HepG2 (cell line): ENCODE results near the gene PCSK5. TPM values are rescaled to one million over a fixed set of nuclear protein-coding genes. Genes with fewer than 3 reads are reported as not detected.

ENCODE experiments used
- ATAC-seq: fragments of 200-7000 bp; cut with Tn5 transposase; 3 replicates; pipeline ENCODE4 v1.9.1; 2020; ENCODE audit warnings: mild to moderate bottlenecking, moderate library complexity
- BruUV-seq: library from RNA; stranded (reverse); fragments of 400-500 nt; replicated peaks from 2 replicates; lab custom pipeline; 2021; lab: Mats Ljungman, UMichigan
- CTCF ChIA-PET: fragments of 300-600 bp; formaldehyde crosslinking; extraction: SDS; loops from one replicate; lab custom pipeline; 2021; ENCODE audit warnings: low total read pairs, inconsistent platforms, low intra/inter-chr PET ratio; lab: Yijun Ruan, JAX
- POLR2A ChIA-PET: fragments of 350-600 bp; sonication (Branson Sonifier 250); formaldehyde crosslinking; loops from one replicate; lab custom pipeline; 2020; ENCODE audit warnings: antibody characterized with exemption, inconsistent platforms; lab: Yijun Ruan, JAX
- DNase-seq: peaks from one replicate; pipeline ENCODE4 v3.0.0-alpha.2; 2015; ENCODE audit warnings: low spot score
- FAIRE-seq: peaks from 3 replicates; lab custom pipeline; 2011; peaks lifted over from hg19 to GRCh38; lab: Jason Lieb, UNC
- H2AFZ ChIP-seq: one replicate; pipeline ENCODE4 v1.6.1; 2011; ENCODE audit warnings: low read length, inconsistent platforms
- H3K27ac ChIP-seq: fragments of 300-600 bp; 3 replicates; pipeline ENCODE4 v1.8.0; 2011; ENCODE audit warnings: mixed run types, mild to moderate bottlenecking, mixed read lengths, low read length, inconsistent platforms; ENCODE audit not compliant: insufficient read depth; ENCODE audit errors: extremely low read length
- H3K27me3 ChIP-seq, 2 experiments: fragments of 200-600 bp in 1 of 2; 2 replicates in 1 of 2; 3 replicates in 1 of 2; pipeline versions ENCODE4 v1.6.0 to v1.8.0; 2011; ENCODE audit warnings: low read length in 2 of 2, mild to moderate bottlenecking in 2 of 2, moderate library complexity in 2 of 2, inconsistent platforms in 1 of 2; ENCODE audit not compliant: insufficient read depth in 2 of 2, control insufficient read depth in 1 of 2
- H3K36me3 ChIP-seq, 2 experiments: fragments of 200-600 bp in 1 of 2; replicated peaks in 1 of 2; 2 replicates in 1 of 2; 3 replicates in 1 of 2; pipeline versions ENCODE4 v1.5.1 to v1.8.0; 2011; ENCODE audit warnings: low read length in 2 of 2, inconsistent platforms in 1 of 2; ENCODE audit not compliant: insufficient read depth in 2 of 2, control insufficient read depth in 1 of 2
- H3K4me1 ChIP-seq: 2 replicates; pipeline ENCODE4 v1.5.1; 2012; ENCODE audit warnings: low read length, inconsistent platforms; ENCODE audit not compliant: insufficient read depth
- H3K4me2 ChIP-seq: 2 replicates; pipeline ENCODE4 v1.6.0; 2011; ENCODE audit warnings: low read depth, low read length, inconsistent platforms
- H3K4me3 ChIP-seq, 3 experiments: fragments of 200-600 bp in 1 of 3; sonication (generic), shearing (Covaris generic) in 1 of 3; replicated peaks in 1 of 3; 2 replicates each; pipeline ENCODE4 v1.5.1; 2011 to 2016; ENCODE audit warnings: low read length in 3 of 3, inconsistent platforms in 2 of 3, low read depth in 2 of 3, mild to moderate bottlenecking in 2 of 3, control low read depth in 1 of 3, mixed read lengths in 1 of 3; ENCODE audit not compliant: insufficient read depth in 1 of 3
- H3K79me2 ChIP-seq: one replicate; pipeline ENCODE4 v1.6.1; 2011; ENCODE audit warnings: low read length, inconsistent platforms; ENCODE audit not compliant: insufficient read depth
- H3K9ac ChIP-seq: 2 replicates; pipeline ENCODE4 v1.6.0; 2011; ENCODE audit warnings: mild to moderate bottlenecking, low read depth, low read length, inconsistent platforms; ENCODE audit not compliant: insufficient read depth
- H3K9me3 ChIP-seq: 2 replicates; pipeline ENCODE4 v1.5.1; 2012; ENCODE audit warnings: mild to moderate bottlenecking, low read length
- H4K20me1 ChIP-seq: 2 replicates; pipeline ENCODE4 v1.6.0; 2011; ENCODE audit warnings: inconsistent platforms, mild to moderate bottlenecking, low read length, moderate library complexity; ENCODE audit not compliant: insufficient read depth
- HNF4A ChIP-seq: sonication (generic); formaldehyde crosslinking; IDR thresholded peaks from 2 replicates; pipeline ENCODE4 v1.4.0; 2020; ENCODE audit warnings: missing genetic modification reagents
- HNRNPK ChIP-seq: fragments of 200-400 bp; formaldehyde crosslinking; IDR thresholded peaks from 2 replicates; pipeline ENCODE4 v1.6.1; 2018; ENCODE audit warnings: low read length, low read depth, moderate library complexity, mild to moderate bottlenecking; ENCODE audit not compliant: poor library complexity, severe bottlenecking
- HOMEZ ChIP-seq: IDR thresholded peaks from 2 replicates; pipeline ENCODE4 v1.6.1; 2016; ENCODE audit warnings: low read depth
- KAT8 ChIP-seq: IDR thresholded peaks from 2 replicates; pipeline ENCODE4 v1.6.1; 2016; ENCODE audit warnings: missing genetic modification reagents, missing compliant biosample characterization
- KMT2B ChIP-seq: IDR thresholded peaks from 2 replicates; pipeline ENCODE4 v1.6.1; 2016; ENCODE audit warnings: missing genetic modification reagents, missing compliant biosample characterization
- MAZ ChIP-seq, 2 experiments: sonication (generic) in 1 of 2; formaldehyde crosslinking in 1 of 2; IDR thresholded peaks; 2 replicates each; pipeline versions ENCODE4 v1.5.0 to v1.6.1; 2012 to 2020; ENCODE audit warnings: low read depth in 2 of 2, mild to moderate bottlenecking in 2 of 2, borderline replicate concordance in 1 of 2, improper control_type of control experiment in 1 of 2, low read length in 1 of 2, missing genetic modification reagents in 1 of 2, moderate library complexity in 1 of 2
- MLXIP ChIP-seq: sonication (generic); formaldehyde crosslinking; IDR thresholded peaks from 2 replicates; pipeline ENCODE4 v1.9.0; 2021; ENCODE audit warnings: missing genetic modification reagents, borderline replicate concordance
- POLR2AphosphoS2 ChIP-seq: IDR thresholded peaks from 2 replicates; pipeline ENCODE4 v1.6.1; 2011; ENCODE audit warnings: low read depth, low read length, improper control_type of control experiment
- RARA ChIP-seq: IDR thresholded peaks from 2 replicates; pipeline ENCODE4 v1.6.1; 2016; ENCODE audit warnings: missing genetic modification reagents, missing compliant biosample characterization
- RARG ChIP-seq: sonication (generic); formaldehyde crosslinking; IDR thresholded peaks from 2 replicates; pipeline ENCODE4 v1.4.0; 2020; ENCODE audit warnings: low read depth, mild to moderate bottlenecking, missing genetic modification reagents
- RFX3 ChIP-seq: IDR thresholded peaks from 2 replicates; pipeline ENCODE4 v1.6.1; 2016; ENCODE audit warnings: missing biosample characterization, missing genetic modification reagents
- TCF7 ChIP-seq: sonication (generic); IDR thresholded peaks from 2 replicates; pipeline ENCODE4 v1.6.1; 2016; ENCODE audit warnings: antibody characterized with exemption, low read depth
- ZBTB34 ChIP-seq: sonication (generic); formaldehyde crosslinking; IDR thresholded peaks from 2 replicates; pipeline ENCODE4 v1.8.0; 2022; ENCODE audit warnings: mild to moderate bottlenecking, missing genetic modification reagents
- ZNF121 ChIP-seq: sonication (generic); formaldehyde crosslinking; IDR thresholded peaks from 2 replicates; pipeline ENCODE4 v1.5.0; 2020; ENCODE audit warnings: mild to moderate bottlenecking, missing genetic modification reagents
- ZNF331 ChIP-seq: sonication (generic); formaldehyde crosslinking; IDR thresholded peaks from 2 replicates; pipeline ENCODE4 v1.4.0; 2020; ENCODE audit warnings: missing genetic modification reagents
- ZNF788 ChIP-seq: sonication (generic); formaldehyde crosslinking; IDR thresholded peaks from 2 replicates; pipeline ENCODE4 v1.5.0; 2020; ENCODE audit warnings: mild to moderate bottlenecking, missing genetic modification reagents, borderline replicate concordance
- ZNF792 ChIP-seq: IDR thresholded peaks from 2 replicates; pipeline ENCODE4 v1.6.1; 2016
- WGBS: methylation state at CpG from one replicate; pipeline ENCODE4 v1.1.6; 2017; ENCODE audit warnings: low lambda C conversion rate; 5-methylcytosine and 5-hydroxymethylcytosine counted together
- in situ Hi-C: cut with HindIII; loops from 2 replicates; pipeline ENCODE4 v1.10.0; 2017; ENCODE audit warnings: low pct_unique_long_range_greater_than_20kb; ENCODE audit not compliant: extremely low pct_ligation_motif_present
- intact Hi-C: fragments of 100-400 bp; cut with micrococcal nuclease; formaldehyde crosslinking; loops from one replicate; pipeline ENCODE4 v1.10.0; 2022; ENCODE audit not compliant: unreplicated experiment
- polyA plus RNA-seq, 8 experiments: library from polyadenylated mRNA; depleted of rRNA in 3 of 8; stranded (reverse) in 7 of 8; unstranded in 1 of 8; fragments of >200 nt; fragmentation: Illumina TruSeq in 4 of 8; extraction: Trizol in 4 of 8; gene quantifications; 2 replicates each; pipeline versions ENCODE4 v1.2.1 to v1.2.3, GENCODE V29; 2011 to 2016; ENCODE audit warnings: low read depth in 4 of 8, missing spikeins in 1 of 8, mixed read lengths in 1 of 8; ENCODE audit not compliant: insufficient read depth in 1 of 8
- total RNA-seq, 5 experiments: library from RNA; depleted of rRNA; stranded (reverse); fragments of >200 nt; fragmentation: Illumina TruSeq; extraction: Trizol; gene quantifications; 2 replicates each; pipeline ENCODE4 v1.2.3, GENCODE V29; 2016; ENCODE audit warnings: low read depth in 1 of 5

PCSK5 gene
- total and polyA plus RNA-seq, 2 of the 13 experiments (the other 11 are each of a cell fraction or from before 2014, with no cell fraction given): 0.55 to 0.66 TPM

GRCh38 chr9:76394960-76395252, 504.4 kb downstream of the PCSK5 start (continued):
- TF ChIP-seq MAZ (IDR thresholded peaks at IDR 0.05; ENCODE audit: borderline replicate concordance, low read depth, low read length) (no peak), MAZ (CRISPR knock-in tag; IDR thresholded peaks at IDR 0.05; ENCODE audit: low read depth) (no peak), ZNF331 (CRISPR knock-in tag) (peak; percentile 47; the same call in 1 of the 2 replicates), KAT8 (CRISPR knock-in tag) (0 out of 2 replicates have a peak, but pooled peaks have one; percentile 7), ZBTB34 (CRISPR knock-in tag) (no peak), HOMEZ (CRISPR knock-in tag) (0 out of 2 replicates have a peak, but pooled peaks have one; percentile 40), ZNF792 (peak; percentile 74; the same call in 1 of the 2 replicates), RARG (CRISPR knock-in tag) (no peak), RARA (CRISPR knock-in tag) (0 out of 2 replicates have a peak, but pooled peaks have one; percentile 8), KMT2B (CRISPR knock-in tag) (peak; percentile 14; the same call in 1 of the 2 replicates), RFX3 (CRISPR knock-in tag) (no peak)

GRCh38 chr9:76395381-76395780, 504.9 kb downstream of the PCSK5 start:
- in situ Hi-C loops: no loop called here
- ATAC-seq (no peak), FAIRE-seq (no peak), DNase-seq (no peak)
- H3K4me3 ChIP-seq: peak overlapping the region; percentile 60 to 74 (median 70)
- intact Hi-C loops: loop anchor here (2.0 kb wide), 1 partner anchor 63 kb away; the partner anchor contains the start of gene GCNT1
- H3K9ac ChIP-seq: peak overlapping the region; percentile 89
- peaks cover 24% of the 10 kb centered on the region for H3K79me2 ChIP-seq
- peak overlapping the region; percentile 77 for H3K4me2 ChIP-seq
- ChIA-PET CTCF (no interaction called here), POLR2A (interaction anchor here (0.9 to 2.4 kb wide), 7 partner anchors 10 to 1637 kb away, joined by 3 to 15 read pairs (median 7); partner anchors contain the start of genes NMRK1 and OSTF1)
- H3K27me3 ChIP-seq: no peaks in the 10 kb centered on the region
- H2AFZ ChIP-seq: peak overlapping the region; percentile 46
- no peaks in the 10 kb centered on the region for H3K9me3 ChIP-seq
- H3K27ac ChIP-seq: peak overlapping the region; percentile 96
- no peaks in the 10 kb centered on the region for H4K20me1 ChIP-seq
- 36% methylated on average over 10 of the region's 10 CpGs for WGBS
- peaks cover 40% of the 10 kb centered on the region for H3K4me1 ChIP-seq
- no TSS peak for BruUV-seq
- H3K36me3 ChIP-seq: no peaks in the 10 kb centered on the region
- no peak for TF ChIP-seq HNF4A (CRISPR knock-in tag)
- TF ChIP-seq HNRNPK: peak; percentile 39
- no peak for TF ChIP-seq ZNF788 (CRISPR knock-in tag)
- TF ChIP-seq MLXIP (CRISPR knock-in tag): no peak
- TF ChIP-seq POLR2AphosphoS2: no peak
- no peak for TF ChIP-seq TCF7
- peak; percentile 97 for TF ChIP-seq ZNF121 (CRISPR knock-in tag)
